Endothelial cell (in vitro differentiated cells): ENCODE measurements around the gene STK4. TPM values are rescaled to one million over a fixed set of nuclear protein-coding genes. Genes with fewer than 3 reads are reported as not detected.

Experiments used
- DNase-seq: peaks from one replicate; pipeline ENCODE4 v3.0.0; 2021; ENCODE audit warnings: low spot score
- H3K27ac Mint-ChIP-seq: one replicate; pipeline ENCODE4 v1.8.0; 2021; ENCODE audit warnings: mixed read lengths, inconsistent platforms; ENCODE audit not compliant: unreplicated experiment
- H3K27me3 Mint-ChIP-seq: one replicate; pipeline ENCODE4 v1.8.0; 2021; ENCODE audit warnings: mild to moderate bottlenecking, moderate library complexity, mixed read lengths, inconsistent platforms; ENCODE audit not compliant: unreplicated experiment
- H3K36me3 Mint-ChIP-seq: one replicate; pipeline ENCODE4 v1.8.0; 2021; ENCODE audit warnings: mild to moderate bottlenecking, low read depth, mixed read lengths, inconsistent platforms; ENCODE audit not compliant: unreplicated experiment
- H3K4me1 Mint-ChIP-seq: one replicate; pipeline ENCODE4 v1.8.0; 2021; ENCODE audit warnings: mild to moderate bottlenecking, mixed read lengths, inconsistent platforms; ENCODE audit not compliant: unreplicated experiment
- H3K4me3 Mint-ChIP-seq: one replicate; pipeline ENCODE4 v1.8.0; 2021; ENCODE audit warnings: mild to moderate bottlenecking, mixed read lengths, inconsistent platforms; ENCODE audit not compliant: unreplicated experiment
- H3K9me3 Mint-ChIP-seq: one replicate; pipeline ENCODE4 v1.8.0; 2021; ENCODE audit warnings: mixed read lengths, inconsistent platforms; ENCODE audit not compliant: unreplicated experiment
- total RNA-seq: library from RNA; stranded (reverse); fragmentation: NEBNext Ultra II Directional; extraction: Animal tissue kit (Norgen Biotek cat#: 25700); gene quantifications from one replicate; pipeline ENCODE4 v1.2.1, GENCODE V29; 2021; ENCODE audit not compliant: unreplicated experiment
- TF ChIP-seq, protein P1 (sequence below): fragments of 200-600 bp; sonication (generic); IDR thresholded peaks from one replicate; pipeline ENCODE4 v1.5.0; 2021; ENCODE audit warnings: antibody characterized with exemption; ENCODE audit not compliant: unreplicated experiment

The STK4 gene
- total RNA-seq, 1 donor from 2014 or later = 34.1 TPM

DNA sequence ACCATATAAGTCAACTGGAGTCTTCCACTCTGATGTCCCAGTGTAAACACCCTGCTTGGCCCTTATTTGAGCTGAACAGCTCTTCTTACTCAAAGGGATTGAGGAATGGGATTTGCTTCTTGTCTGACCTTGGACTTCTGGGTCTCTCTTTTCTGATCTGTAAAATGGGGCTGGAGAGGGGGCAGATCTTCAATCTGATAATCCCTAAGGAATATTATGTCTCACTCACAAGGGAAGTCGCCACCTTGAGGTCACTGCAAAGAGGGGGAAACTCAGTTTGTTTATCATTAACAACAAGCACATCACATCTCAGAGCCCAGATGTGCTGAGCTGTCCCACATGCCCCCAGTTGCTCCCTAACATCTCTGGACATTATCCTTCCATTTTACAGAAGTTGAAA lies 119.6 kb downstream of the STK4 start:
- DNase-seq = no peak
- TF ChIP-seq, protein P1, sequence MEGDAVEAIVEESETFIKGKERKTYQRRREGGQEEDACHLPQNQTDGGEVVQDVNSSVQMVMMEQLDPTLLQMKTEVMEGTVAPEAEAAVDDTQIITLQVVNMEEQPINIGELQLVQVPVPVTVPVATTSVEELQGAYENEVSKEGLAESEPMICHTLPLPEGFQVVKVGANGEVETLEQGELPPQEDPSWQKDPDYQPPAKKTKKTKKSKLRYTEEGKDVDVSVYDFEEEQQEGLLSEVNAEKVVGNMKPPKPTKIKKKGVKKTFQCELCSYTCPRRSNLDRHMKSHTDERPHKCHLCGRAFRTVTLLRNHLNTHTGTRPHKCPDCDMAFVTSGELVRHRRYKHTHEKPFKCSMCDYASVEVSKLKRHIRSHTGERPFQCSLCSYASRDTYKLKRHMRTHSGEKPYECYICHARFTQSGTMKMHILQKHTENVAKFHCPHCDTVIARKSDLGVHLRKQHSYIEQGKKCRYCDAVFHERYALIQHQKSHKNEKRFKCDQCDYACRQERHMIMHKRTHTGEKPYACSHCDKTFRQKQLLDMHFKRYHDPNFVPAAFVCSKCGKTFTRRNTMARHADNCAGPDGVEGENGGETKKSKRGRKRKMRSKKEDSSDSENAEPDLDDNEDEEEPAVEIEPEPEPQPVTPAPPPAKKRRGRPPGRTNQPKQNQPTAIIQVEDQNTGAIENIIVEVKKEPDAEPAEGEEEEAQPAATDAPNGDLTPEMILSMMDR = no peak
- H3K4me1 Mint-ChIP-seq = peaks cover 8% of the 10 kb centered on the region
- H3K4me3 Mint-ChIP-seq = no peak overlapping the region
- peaks cover 21% of the 10 kb centered on the region for H3K36me3 Mint-ChIP-seq
- peak overlapping the region; percentile 28 for H3K27ac Mint-ChIP-seq
- peaks cover 9% of the 10 kb centered on the region for H3K9me3 Mint-ChIP-seq
- H3K27me3 Mint-ChIP-seq = peaks cover 8% of the 10 kb centered on the region

DNA sequence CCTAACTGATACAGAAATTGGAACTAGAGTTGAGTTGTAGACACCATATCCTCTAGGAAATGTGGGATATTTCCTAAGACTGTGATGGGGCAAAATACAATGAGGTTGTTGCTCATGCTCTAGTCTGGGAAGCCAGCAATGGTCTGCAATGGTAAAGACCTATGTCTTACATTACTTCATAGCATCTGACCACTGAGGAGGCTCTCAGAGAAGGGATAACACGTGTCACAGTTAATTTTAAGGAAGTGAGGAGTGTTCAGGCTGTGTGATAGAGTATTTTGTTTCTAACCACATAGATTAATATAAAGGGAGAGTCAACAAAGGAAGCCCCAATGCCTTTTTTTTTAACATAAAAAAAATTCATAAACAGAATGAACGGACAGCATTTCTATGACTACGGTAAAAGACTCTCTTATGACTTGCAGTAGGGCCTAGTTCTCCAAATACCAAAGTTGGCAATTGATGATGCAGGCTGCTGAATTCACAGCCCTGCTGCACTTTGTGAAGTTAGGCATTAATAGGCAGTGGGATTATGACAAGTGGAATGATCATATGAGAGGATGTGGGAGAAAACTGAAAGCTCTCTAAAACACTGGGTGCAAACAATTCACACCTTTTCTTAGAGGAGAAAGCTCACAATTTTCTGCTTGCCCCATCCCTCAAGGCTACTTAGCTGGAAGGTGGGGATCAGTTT lies 120.9 kb downstream of the STK4 start:
- no peak overlapping the region for H3K27ac Mint-ChIP-seq
- peaks cover 8% of the 10 kb centered on the region for H3K27me3 Mint-ChIP-seq
- peaks cover 4% of the 10 kb centered on the region for H3K9me3 Mint-ChIP-seq
- DNase-seq = no peak
- H3K4me3 Mint-ChIP-seq = no peak overlapping the region
- TF ChIP-seq, protein P1 = no peak
- H3K36me3 Mint-ChIP-seq = peaks cover 14% of the 10 kb centered on the region
- H3K4me1 Mint-ChIP-seq = peaks cover 8% of the 10 kb centered on the region

DNA sequence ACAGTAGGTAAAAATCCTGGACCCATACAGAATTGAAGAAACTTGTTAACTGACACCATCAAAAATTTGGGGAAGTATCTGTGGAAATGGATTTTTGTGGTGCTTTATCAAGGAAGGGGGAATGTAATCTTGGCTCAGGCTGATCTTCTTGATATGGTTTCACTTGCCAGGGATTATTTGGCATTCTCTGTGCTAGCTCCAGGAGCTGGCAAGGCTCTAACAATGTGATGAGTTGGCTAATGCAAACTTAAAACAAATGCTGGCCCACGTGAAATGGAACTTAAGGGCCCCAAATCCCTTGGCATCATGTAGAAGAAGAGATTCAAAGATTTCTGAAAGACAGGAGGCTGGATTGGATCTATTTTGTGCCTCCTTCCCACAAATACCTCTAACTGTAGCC lies 121.5 kb downstream of the STK4 start:
- peaks cover 10% of the 10 kb centered on the region for H3K36me3 Mint-ChIP-seq
- no peak for DNase-seq

DNA sequence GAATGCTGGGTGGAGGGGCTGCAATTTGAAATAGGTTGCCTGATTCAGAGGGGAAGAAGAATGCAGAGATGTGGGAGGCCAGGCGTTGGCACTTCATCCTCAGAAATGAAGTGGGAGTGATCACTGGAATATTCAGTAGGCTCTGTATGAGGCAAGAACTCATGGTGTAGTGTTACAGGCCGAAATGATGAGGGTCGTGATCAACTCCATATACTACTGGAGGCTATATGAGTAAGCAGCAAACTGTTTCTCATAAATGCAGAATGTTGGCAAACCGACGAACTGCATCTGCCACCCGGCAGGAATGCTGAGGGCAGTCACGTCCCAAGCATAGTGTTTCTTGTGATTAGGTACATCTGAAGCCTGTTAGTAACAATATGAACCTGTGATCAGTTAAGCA lies 121.9 kb downstream of the STK4 start:
- no peaks in the 10 kb centered on the region for H3K9me3 Mint-ChIP-seq
- H3K4me1 Mint-ChIP-seq = peaks cover 8% of the 10 kb centered on the region
- DNase-seq = no peak
- H3K27ac Mint-ChIP-seq = no peak overlapping the region
- TF ChIP-seq, protein P1 = no peak
- no peak overlapping the region for H3K4me3 Mint-ChIP-seq
- H3K27me3 Mint-ChIP-seq = peaks cover 8% of the 10 kb centered on the region
- peaks cover 6% of the 10 kb centered on the region for H3K36me3 Mint-ChIP-seq

More for the DNA sequence above, 121.5 kb downstream of the STK4 start:
- Mint-ChIP-seq H3K9me3 (peaks cover 2% of the 10 kb centered on the region), H3K27ac (no peak overlapping the region), H3K4me3 (no peak overlapping the region), H3K27me3 (peaks cover 8% of the 10 kb centered on the region), H3K4me1 (peaks cover 8% of the 10 kb centered on the region)
- TF ChIP-seq, protein P1 = no peak

DNA sequence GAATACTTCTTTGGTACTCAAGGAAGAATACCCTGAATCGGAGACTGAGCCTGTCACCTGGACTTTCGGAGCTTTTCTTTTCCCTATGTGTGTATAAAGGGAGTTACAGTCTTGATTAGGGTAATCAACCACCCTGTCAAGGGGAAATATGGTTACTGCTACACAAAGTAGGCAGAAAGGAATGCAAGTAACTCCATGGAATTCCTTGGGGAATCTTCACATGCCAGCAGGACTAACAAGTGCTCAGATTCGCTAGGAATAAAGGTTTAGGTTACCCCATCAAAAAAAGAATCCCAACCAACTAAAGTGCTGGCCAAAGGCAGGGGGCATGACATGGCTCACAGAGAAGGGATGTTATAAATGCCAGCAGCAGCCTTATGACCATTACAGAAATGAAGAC lies 124.2 kb downstream of the STK4 start:
- Mint-ChIP-seq H3K9me3 (no peaks in the 10 kb centered on the region), H3K36me3 (peaks cover 3% of the 10 kb centered on the region), H3K4me1 (peaks cover 4% of the 10 kb centered on the region), H3K4me3 (no peak overlapping the region), H3K27me3 (peaks cover 9% of the 10 kb centered on the region), H3K27ac (no peak overlapping the region)
- TF ChIP-seq, protein P1 = no peak
- DNase-seq = no peak
